GM13977 (cell line): ENCODE results near the gene C16orf87.

ENCODE experiments used
- DNase-seq: peaks from one replicate; pipeline ENCODE4 v3.0.0; 2012; ENCODE audit warnings: low spot score
- in situ Hi-C: fragments of 300-500 bp; cut with MboI; formaldehyde crosslinking; loops from one replicate; pipeline ENCODE4 v1.12.0; 2022; ENCODE audit warnings: low sequenced_read_pairs, low pct_unique_long_range_greater_than_20kb, mixed read lengths, inconsistent platforms; ENCODE audit not compliant: unreplicated experiment
- TF ChIP-seq, protein P1 (sequence below): IDR thresholded peaks from 2 replicates; pipeline ENCODE4 v1.5.1; 2012; ENCODE audit warnings: mild to moderate bottlenecking, control low read depth; ENCODE audit not compliant: insufficient read depth; ENCODE audit errors: extremely low read depth, missing control alignments

C16orf87 gene

DNA sequence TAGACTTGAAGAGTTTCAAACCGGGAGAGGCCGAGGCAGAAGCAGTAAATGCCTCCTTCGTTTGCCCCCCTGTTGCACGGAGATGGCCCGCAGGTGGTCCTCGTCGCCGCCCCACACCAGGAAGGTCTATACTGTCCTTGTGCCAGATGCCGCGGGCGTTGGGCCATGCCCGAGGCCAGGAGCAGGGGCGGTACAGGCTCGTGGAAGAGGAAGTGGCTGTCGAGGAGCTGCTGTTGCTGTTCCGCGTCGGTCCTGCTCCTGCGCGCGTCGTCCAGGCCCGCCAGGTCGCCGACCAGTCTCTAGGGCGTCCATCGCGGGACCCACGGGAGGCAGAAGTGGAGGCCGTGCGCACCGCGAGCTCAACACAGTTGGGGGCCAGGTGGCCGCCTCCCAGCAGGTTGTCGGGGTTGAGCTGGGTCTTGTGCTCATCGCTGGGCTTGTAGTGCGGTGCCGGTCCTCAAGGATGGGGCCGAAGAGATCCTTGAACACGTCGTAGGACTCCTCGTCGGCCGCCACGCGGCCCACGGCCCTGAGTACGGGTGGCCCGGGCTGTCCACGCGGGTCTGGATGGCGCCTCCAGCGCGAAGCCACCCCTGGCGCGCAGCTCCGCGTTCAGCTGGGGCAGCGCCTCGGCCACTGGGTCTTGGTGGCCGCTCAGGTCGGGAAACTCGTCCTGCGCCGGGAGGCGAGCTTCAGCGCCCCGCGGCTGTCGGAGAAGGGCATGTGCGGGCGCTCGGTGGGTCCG is 13.1 kb upstream of the C16orf87 start:
- in situ Hi-C loops: no loop called here
- no peak for DNase-seq
- TF ChIP-seq, protein P1, sequence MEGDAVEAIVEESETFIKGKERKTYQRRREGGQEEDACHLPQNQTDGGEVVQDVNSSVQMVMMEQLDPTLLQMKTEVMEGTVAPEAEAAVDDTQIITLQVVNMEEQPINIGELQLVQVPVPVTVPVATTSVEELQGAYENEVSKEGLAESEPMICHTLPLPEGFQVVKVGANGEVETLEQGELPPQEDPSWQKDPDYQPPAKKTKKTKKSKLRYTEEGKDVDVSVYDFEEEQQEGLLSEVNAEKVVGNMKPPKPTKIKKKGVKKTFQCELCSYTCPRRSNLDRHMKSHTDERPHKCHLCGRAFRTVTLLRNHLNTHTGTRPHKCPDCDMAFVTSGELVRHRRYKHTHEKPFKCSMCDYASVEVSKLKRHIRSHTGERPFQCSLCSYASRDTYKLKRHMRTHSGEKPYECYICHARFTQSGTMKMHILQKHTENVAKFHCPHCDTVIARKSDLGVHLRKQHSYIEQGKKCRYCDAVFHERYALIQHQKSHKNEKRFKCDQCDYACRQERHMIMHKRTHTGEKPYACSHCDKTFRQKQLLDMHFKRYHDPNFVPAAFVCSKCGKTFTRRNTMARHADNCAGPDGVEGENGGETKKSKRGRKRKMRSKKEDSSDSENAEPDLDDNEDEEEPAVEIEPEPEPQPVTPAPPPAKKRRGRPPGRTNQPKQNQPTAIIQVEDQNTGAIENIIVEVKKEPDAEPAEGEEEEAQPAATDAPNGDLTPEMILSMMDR: no peak

DNA sequence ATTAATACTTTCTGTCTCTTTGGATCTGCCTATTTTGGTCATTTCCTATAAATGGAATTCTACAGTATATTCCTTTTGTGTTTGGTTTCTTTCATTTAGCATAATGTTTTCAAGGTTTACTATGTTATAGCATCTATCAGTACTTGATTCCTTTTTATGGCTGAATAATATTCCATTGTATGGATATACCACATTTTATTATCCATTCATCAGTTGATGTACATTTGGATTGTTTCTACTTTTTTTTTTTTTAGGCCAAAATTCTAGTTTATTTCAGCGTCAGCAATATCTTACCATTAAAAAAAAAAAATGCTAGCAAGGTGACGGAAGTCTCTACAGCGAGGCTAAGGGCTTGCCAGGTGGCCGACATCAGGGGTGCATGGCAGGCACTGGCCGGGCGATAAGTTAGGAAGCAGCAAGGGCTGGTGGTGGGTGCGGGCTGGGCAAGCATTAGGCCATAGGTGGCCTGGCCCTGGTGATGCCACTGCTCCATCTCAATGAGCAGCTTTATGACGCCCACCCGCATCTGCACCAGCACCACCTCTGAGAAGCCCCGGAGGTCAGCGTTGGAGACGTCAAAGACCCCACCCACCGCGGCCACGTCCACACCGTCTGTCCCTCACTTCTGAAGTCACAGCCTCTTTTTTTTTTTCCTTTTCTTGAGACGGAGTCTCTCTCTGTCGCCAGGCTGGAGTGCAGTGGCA is 11.4 kb upstream of the C16orf87 start:
- in situ Hi-C loops: no loop called here
- TF ChIP-seq, protein P1: no peak
- no peak for DNase-seq

DNA sequence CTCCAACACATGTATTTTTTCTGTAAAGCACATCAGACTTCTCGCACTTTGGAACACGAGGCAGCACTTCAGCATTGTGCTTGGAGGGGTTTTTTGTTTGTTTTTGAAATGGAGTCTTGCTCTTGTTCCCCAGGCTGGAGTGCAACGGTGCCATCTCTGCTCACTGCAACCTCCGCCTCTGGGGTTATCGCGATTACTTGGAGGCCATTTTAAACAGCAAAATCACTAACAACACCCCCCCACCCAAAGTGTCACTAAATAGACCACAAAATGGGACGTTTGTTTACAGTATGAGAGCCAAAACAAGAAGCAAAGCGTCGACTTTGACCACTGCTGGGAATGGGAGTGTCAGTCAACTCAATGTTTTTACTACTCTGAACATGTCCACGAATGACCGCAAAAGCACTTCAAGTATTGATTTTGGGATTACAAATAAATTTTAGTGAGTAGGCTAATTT is 9.0 kb upstream of the C16orf87 start:
- TF ChIP-seq, protein P1: no peak
- DNase-seq: no peak
- in situ Hi-C loops: no loop called here

DNA sequence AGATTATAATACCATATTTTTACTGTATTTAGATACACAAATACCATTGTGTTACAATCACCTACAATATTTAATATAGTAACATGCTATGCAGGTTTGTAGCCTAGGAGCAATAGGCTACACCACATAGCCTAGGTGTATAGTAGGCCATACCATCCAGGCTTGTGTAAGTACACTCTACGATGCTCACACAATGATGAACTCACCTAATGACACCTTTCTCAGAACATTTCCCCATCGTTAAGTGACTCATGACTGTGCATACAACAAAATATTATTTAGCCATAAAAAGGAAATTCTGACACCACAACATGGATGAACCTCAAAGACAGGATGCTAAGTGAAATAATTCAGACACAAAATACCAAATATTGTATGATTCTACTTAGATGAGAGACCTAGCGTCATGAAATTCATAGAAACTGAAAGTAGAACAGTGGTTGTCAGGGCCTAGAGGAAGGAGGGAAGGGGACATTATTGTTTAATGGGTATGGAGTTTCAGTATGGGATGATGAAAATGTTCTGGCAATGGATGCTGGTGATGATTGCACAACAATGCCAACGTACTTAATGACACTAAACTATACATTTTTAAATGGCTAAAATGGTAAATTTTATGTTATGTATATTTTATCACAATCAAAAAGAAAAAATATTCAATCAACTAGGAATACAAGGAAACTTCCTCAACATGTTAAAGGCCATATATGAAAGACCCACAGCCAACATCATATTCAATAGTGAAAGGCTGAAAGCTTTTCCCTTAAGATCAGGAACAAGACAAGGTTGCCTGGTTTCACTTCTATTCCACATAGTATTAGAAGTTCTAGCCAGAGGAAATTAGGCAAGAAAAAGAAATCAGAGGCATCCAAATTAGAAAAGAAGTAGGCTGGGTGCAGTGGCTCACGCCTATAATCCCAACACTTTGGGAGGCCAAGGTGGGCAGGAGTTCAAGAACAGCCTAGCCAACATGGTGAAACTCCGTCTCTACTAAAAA is 5.9 kb upstream of the C16orf87 start:
- in situ Hi-C loops: no loop called here
- no peak for DNase-seq
- TF ChIP-seq, protein P1: no peak

DNA sequence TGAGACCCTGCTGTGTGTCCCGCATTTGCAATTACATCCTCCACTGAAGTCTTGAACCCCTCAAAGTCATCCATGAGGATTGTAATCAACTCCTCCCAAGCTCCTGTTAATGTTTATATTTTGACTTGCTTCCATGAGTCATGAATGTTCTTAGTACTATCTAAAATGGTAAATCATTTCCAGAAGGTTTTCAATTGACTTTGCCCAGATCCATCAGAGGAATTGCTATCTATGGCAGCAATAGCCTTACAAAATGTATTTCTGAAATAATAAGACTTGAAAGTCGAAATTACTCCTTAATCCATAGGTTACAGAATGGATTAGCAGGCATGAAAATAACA is 2.5 kb upstream of the C16orf87 start:
- no peak for DNase-seq
- TF ChIP-seq, protein P1: no peak
- in situ Hi-C loops: no loop called here

DNA sequence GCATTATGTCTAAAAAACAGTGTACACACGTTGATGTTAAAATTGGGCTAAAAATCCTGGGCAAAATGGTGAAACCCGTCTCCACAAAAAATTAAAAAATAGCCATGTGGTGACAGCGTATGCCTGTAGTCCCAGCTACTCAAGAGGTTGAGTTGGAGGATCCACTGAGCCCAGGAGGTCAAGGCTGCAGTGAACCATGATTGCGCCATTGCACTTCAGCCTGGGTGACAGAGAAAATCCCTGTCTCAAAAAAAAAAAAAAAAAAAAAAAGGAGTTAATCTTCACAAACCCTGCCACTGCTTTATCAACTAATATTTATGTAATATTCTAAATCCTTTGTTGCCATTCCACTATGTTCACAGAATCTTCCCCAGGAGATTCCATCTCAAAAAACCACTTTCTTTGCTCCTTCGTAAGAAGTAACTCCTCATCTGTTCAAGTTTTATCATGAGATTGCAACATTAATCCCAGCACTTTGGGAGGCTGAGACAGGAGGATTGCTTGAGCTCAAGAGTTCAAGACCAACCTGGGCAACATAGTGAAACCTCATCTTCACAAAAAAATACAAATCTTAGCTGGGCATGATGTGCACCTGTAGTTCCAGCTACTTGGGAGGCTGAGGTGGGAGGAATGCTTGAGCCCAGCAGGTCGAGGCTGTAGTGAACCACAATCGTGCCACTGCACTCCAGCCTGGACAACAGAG is 1.9 kb upstream of the C16orf87 start:
- in situ Hi-C loops: no loop called here
- DNase-seq: no peak
- TF ChIP-seq, protein P1: no peak
